CD4-positive, alpha-beta T cell treated with Interleukin-2 at 100 ng/mL for 4 hours (primary cell): ENCODE measurements around the gene ARHGAP15.

ENCODE experiments used
- DNase-seq: peaks from one replicate; pipeline ENCODE4 v3.0.0-alpha.2; 2020; ENCODE audit warnings: low spot score

The ARHGAP15 gene

GRCh38 chr2:143582046-143582747 lies 453.0 kb downstream of the ARHGAP15 start:
- no peak for DNase-seq

DNA sequence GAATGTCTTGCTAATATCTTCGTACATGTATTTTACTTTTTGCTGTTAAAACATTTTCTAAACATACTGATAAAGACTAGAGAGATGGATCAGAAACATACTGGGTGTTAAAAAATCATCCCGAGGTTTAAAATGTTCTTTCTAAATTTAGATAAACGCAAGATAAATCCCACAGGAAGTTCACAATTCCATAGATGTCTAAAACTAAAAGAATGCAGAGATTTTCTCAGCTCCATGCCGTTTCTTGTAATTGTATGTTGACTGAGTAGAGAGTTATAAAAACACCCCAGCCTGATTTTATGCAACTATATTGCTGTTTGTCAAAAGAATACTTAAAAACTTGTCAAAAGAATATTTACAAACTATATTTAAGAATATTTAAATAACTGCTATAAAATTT lies 455.7 kb downstream of the ARHGAP15 start:
- no peak for DNase-seq

DNA sequence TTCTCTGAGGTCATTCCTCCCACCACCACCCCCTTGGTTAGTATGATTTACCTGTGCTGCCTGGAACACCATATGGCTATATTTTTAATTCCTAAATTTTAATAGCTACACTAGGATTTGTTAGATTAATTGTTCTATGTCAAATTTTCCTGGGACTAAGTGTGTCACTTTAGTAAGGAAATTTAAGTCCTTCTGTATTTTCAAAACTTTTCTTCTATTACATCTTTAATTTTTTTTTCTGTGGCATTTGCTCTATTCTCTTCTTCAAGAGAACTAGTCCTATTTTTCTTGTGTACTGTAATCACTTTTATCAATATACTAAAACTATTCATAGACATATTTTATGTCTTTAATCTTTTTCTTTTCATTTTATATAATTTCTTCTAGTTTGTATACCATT lies 456.9 kb downstream of the ARHGAP15 start:
- DNase-seq = no peak

DNA sequence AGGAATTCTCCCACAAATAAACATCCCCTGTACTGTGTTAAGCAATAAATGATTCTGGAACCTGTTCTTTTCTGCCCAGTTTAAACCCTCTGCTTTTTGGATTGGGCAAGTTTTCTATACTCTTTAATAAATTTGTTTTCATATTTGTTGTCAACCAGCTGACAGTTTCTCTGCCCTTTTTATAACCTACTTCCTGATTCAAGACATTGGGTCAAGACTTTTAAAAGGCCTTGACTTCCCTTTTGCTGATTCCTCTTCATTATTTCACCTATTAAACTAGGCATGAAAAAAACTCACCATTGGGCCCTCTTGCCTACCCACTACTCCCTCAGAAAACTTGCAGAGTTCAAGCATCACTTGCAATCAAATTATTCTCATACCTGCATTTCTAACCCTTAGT lies 459.5 kb downstream of the ARHGAP15 start:
- DNase-seq = no peak

- no peak for DNase-seq
Observed at GRCh38 chr2:143594161-143594560, 464.9 kb downstream of the ARHGAP15 start.

GRCh38 chr2:143594745-143595144 lies 465.5 kb downstream of the ARHGAP15 start:
- DNase-seq = no peak

DNA sequence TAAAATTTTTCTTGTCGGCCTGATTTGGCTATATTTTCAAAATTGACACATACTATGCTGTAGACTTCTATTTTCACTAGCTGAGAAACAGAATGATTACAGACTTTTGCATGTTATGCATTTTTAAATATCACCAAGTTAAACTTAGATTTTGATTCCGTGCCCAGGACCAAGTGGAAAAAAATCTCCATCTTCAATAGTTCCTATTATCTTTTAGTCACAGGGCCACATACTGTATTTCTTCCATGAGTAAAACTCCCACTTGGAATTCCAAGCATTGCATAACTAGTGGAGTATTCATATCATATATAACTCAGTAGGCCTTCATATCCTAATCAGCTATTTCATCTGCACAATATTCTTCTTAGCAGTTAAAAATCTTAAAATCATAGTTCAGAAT lies 470.9 kb downstream of the ARHGAP15 start:
- no peak for DNase-seq

GRCh38 chr2:143601828-143602227 lies 472.6 kb downstream of the ARHGAP15 start:
- no peak for DNase-seq

DNA sequence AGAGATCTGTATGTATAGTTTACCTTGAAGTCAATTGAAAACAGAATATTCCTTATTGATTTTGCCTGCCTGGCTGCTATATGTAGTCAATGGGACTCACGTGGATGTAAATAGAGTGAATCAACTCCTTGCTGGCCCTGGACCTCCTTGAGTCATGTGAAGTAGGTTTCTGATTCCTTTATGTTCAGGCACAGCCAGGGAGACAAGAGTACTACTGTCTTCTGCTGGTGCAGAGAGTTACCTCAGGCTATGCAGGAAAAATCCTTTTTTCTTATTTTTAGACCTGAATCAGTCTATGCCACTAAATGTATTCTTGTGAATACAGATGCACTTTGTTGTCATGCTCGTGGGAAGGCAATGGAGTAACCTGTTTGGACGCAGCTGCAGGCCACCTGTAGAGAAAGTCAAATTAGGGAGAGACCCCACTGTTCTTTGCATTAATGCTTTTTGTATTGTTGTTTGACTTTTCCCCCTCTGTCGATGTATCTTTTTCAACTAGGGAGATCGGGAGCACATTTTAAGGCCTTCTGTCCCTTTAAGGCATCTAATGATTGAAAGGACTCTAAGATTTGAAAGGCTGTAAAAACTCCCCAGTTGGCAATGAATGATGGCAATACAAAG lies 473.9 kb downstream of the ARHGAP15 start:
- no peak for DNase-seq

DNA sequence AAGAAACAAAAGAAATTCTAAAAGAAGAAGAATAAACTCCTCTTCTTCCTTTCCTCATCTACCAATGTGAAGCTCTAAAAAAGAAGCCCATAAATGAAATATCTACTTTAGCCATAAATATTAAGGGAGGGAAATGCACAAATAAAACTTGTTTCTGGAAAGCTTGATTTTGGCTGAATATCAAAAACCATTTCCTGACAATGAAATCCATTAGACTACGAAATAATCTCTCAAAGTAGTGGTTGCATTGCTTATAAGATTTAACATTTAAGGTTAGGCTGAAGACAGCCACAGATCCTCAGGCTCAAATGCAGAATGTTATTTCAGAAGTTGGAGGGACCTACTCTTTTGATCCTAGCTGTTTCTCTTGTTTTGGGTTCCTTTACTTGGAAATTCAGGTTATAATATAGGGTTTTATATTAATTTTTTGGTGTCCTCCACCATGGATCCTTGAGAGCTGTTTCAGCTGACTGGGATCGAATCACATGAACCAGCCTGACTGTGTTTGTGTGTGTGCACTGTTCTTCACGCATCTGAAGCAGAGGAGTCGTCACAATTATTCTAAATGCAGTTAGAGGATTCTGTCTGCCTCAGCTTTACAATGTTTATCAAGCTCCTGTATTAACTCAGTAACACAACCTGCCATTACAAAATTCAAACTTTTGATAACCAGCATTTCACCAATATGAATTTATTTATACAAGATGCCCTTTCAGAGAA lies 474.8 kb downstream of the ARHGAP15 start:
- DNase-seq = no peak

- no peak for DNase-seq
Observed at GRCh38 chr2:143604566-143604959, 475.3 kb downstream of the ARHGAP15 start.

DNA sequence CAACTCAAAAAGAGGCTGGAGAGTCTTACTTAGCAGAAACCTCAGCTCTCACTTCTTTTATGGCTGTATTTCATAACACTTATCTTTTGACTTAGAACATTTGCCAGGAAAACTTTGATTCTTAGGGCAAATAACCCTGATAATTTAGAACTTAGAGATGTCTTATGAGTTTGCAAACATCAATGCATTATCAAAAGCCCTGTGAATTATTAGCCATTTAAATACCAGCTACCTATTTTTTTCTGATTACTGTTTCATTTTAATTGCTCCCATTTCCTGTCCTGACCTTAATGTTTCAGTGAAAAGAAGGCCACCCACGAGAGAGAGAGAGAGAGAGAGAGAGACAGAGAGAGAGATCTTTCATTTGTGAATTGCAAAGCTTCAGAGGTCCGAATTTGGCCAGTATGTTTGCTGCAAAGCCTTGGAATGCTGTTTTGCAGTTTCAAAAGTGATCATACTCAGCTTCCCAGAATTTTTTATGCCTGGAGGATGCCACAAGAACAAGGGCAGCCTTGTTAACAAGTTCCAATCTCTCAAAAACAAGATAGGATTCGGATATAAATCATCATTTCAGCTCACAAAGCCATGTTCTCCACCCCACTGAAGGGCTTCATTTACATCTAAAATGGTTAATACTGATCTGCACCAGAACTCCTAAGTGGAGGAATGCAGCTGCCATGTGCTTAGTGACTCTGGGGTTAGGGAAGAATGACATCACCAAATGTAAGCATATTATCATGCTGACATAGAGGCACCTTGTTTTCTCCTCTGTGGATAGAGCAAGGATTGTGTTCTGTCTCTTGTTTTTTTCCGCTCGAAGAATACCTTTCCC lies 478.2 kb downstream of the ARHGAP15 start:
- no peak for DNase-seq

GRCh38 chr2:143608063-143608423 lies 478.8 kb downstream of the ARHGAP15 start:
- DNase-seq = no peak

- DNase-seq = no peak
Observed at GRCh38 chr2:143608758-143609157, 479.5 kb downstream of the ARHGAP15 start.

DNA sequence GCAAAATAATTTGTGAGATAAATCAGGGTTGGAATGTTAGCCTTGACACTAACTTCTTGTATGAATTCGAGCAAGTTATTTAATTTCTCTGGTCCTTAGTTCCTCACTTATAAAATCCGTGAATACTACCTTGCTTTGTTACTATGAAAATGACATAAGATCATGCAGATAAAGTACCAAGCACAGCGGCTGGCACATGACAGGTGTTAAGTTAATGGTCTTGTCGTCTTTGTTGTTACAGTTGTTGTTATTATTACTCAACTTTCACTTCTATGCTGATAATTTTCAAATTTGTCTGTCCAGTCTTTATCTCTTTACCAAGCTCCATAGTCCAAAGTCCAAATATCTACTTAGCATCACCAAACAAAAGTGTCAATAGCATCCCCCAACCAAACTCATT lies 482.1 kb downstream of the ARHGAP15 start:
- DNase-seq = no peak

- DNase-seq = no peak
Observed at GRCh38 chr2:143615562-143615961, 486.3 kb downstream of the ARHGAP15 start.

DNA sequence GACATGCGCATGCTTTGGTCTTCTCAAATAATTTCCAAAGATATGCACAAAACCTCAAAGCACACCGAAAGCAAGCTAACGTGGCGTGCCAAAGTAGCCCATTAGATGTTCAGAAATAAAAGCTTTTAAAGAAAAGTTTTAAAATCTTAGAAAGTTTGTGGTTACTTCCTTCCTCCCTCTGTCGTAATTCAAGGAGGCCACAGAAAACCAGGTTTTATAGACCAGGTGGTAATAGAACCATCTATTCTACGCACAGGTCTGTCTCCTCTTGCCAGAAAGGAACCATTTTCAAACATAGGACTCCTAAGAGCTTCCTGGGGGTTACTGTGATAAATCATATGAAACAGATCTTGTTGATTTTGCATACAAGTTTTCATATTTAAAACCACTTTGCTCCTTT lies 487.2 kb downstream of the ARHGAP15 start:
- DNase-seq = no peak

DNA sequence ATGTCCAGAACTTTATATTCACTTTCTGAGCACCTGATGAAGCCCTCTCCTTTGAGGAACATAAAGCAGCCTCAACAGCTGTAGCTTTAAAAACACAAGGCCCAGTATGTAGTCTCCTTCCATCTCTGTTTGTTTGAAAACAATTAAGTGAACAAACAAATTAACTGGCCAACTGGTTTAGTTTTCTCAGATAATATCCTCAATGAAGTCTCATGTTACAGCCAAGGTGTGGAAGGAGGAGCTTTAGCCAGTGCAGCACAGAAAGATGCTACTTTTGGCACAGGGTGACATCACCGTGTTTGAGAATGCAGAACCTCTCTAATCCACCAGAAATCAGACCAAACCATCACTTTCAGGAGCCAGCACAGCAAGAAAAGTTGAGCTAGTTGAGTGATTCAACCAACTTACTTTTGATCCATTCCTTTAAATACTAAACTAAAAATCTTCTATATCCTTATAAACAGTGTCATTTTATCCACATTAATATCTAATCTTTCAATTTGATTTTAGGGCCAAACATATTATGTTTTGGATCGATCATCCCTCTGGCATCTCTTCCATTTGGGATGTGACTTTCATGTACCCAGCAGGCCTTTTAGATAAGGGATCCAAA lies 488.7 kb downstream of the ARHGAP15 start:
- no peak for DNase-seq

DNA sequence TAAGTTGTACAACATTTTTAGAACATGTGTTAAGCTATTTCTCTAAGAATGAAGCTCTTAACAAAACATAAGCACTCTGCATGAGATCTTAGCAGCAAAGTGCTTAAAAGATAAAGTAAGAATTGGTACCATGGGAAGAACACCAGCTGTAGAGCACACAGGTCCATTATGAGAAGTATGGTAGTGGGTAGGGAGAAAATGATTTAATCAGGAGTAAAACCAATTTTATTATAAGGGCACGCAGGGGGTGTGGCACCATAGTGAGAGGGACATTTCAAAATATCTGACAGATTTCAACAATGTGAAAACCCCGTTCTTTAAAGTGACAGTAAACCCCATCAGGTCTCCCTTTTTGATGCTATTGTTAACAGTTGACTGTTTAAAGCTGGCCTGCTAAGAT lies 492.9 kb downstream of the ARHGAP15 start:
- no peak for DNase-seq

GRCh38 chr2:143623231-143623908 lies 494.2 kb downstream of the ARHGAP15 start:
- no peak for DNase-seq

DNA sequence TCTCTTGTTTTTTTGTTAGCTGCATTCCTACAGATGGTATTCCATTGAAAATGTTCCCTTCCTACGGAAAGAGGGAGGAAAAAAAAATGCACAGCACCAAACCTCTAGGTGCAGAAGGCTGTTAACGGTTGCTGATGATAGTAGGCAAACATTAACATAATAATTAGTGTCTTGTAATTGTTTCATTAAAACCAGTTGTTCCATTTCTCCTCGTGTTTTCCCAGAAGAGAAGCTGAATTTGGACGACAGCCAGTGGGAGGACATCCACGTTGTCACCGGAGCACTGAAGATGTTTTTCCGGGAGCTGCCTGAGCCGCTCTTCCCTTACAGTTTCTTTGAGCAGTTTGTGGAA lies 494.7 kb downstream of the ARHGAP15 start:
- DNase-seq = no peak

GRCh38 chr2:143629340-143629739 lies 500.1 kb downstream of the ARHGAP15 start:
- DNase-seq = no peak
